Suprapubic skin (tissue), 4 donors: ENCODE results near the gene EBP. TPM values are rescaled to one million over a fixed set of nuclear protein-coding genes. Genes with fewer than 3 reads are reported as not detected.

Experiments
- DNase-seq, 2 donors: peaks; one replicate each; pipeline ENCODE4 v3.0.0-alpha.2; 2019; ENCODE audit warnings: low spot score in 2 of 2
- H3K27ac ChIP-seq: fragments of 200-600 bp; sonication (generic); one replicate; pipeline ENCODE4 v1.5.1; 2019
- H3K27me3 ChIP-seq: fragments of 200-600 bp; sonication (generic); one replicate; pipeline ENCODE4 v1.5.1; 2019
- H3K36me3 ChIP-seq: fragments of 200-600 bp; sonication (generic); one replicate; pipeline ENCODE4 v1.5.1; 2019
- H3K4me1 ChIP-seq: fragments of 200-600 bp; sonication (generic); one replicate; pipeline ENCODE4 v1.5.1; 2019
- H3K4me3 ChIP-seq: fragments of 200-600 bp; sonication (generic); one replicate; pipeline ENCODE4 v1.5.1; 2019; ENCODE audit warnings: mild to moderate bottlenecking
- H3K9me3 ChIP-seq: fragments of 200-600 bp; sonication (generic); one replicate; pipeline ENCODE4 v1.5.1; 2019
- EP300 ChIP-seq: sonication (generic); formaldehyde crosslinking; IDR thresholded peaks from one replicate; pipeline ENCODE4 v1.6.1; 2017; ENCODE audit warnings: antibody characterized with exemption
- POLR2A ChIP-seq, 2 donors: fragments of 450-650 bp; IDR thresholded peaks; one replicate each; pipeline ENCODE4 v1.6.1; 2017; ENCODE audit warnings: antibody characterized with exemption in 2 of 2, mild to moderate bottlenecking in 2 of 2, moderate library complexity in 2 of 2
- POLR2AphosphoS5 ChIP-seq, 3 donors: sonication (generic); formaldehyde crosslinking; IDR thresholded peaks; one replicate each; pipeline ENCODE4 v1.6.1; 2017; ENCODE audit warnings: antibody characterized with exemption in 3 of 3
- WGBS: methylation state at CpG from one replicate; pipeline ENCODE4 v1.1.5; 2018; 5-methylcytosine and 5-hydroxymethylcytosine counted together
- total RNA-seq, 4 donors: library from RNA; depleted of rRNA; stranded (reverse); fragments of >200 nt; gene quantifications; one replicate each; pipeline ENCODE4 v1.1.0, GENCODE V29; 2016
- TF ChIP-seq, protein P1 (sequence below), 2 donors: fragments of 200-600 bp in 1 of 2; fragments of 450-650 bp in 1 of 2; sonication (generic) in 1 of 2; IDR thresholded peaks; one replicate each; pipeline ENCODE4 v1.5.1; 2016 to 2019; ENCODE audit warnings: antibody characterized with exemption in 2 of 2, mild to moderate bottlenecking in 1 of 2, moderate library complexity in 1 of 2

The EBP gene
- total RNA-seq, 4 donors from 2014 or later: 43.4 to 82.7 (median 71.9) TPM

DNA sequence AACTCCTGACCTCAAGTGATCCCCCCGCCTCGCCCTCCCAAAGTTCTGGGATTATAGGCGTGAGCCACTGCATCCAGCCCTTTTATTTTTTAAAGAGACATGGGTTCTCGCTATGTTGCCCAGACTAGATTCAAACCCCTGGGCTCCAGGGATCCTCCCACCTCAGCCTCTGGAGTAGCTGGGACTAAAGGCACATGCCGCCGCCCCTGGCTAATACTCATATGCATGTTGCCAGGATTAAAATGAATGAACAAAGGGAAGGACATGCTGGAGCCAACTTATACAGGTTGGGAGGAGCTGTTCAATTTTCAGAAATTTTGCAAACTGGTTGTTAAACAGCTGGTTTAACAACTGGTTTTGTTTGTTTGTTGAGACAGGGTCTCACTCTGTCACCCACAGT lies 47.0 kb upstream of the EBP start:
- DNase-seq: no peak
- Histone ChIP-seq H3K9me3 (no peaks in the 10 kb centered on the region), H3K27ac (no peak overlapping the region), H3K4me3 (no peak overlapping the region), H3K4me1 (peaks cover 11% of the 10 kb centered on the region), H3K27me3 (no peaks in the 10 kb centered on the region), H3K36me3 (peaks cover 2% of the 10 kb centered on the region)
- WGBS: 70% methylated on average over 6 of the region's 6 CpGs
- no peak for TF ChIP-seq POLR2A (IDR thresholded peaks at IDR 0.05)
- no peak for TF ChIP-seq POLR2AphosphoS5 (IDR thresholded peaks at IDR 0.05)
- no peak for TF ChIP-seq EP300
- TF ChIP-seq, protein P1, sequence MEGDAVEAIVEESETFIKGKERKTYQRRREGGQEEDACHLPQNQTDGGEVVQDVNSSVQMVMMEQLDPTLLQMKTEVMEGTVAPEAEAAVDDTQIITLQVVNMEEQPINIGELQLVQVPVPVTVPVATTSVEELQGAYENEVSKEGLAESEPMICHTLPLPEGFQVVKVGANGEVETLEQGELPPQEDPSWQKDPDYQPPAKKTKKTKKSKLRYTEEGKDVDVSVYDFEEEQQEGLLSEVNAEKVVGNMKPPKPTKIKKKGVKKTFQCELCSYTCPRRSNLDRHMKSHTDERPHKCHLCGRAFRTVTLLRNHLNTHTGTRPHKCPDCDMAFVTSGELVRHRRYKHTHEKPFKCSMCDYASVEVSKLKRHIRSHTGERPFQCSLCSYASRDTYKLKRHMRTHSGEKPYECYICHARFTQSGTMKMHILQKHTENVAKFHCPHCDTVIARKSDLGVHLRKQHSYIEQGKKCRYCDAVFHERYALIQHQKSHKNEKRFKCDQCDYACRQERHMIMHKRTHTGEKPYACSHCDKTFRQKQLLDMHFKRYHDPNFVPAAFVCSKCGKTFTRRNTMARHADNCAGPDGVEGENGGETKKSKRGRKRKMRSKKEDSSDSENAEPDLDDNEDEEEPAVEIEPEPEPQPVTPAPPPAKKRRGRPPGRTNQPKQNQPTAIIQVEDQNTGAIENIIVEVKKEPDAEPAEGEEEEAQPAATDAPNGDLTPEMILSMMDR (IDR thresholded peaks at IDR 0.05): no peak

DNA sequence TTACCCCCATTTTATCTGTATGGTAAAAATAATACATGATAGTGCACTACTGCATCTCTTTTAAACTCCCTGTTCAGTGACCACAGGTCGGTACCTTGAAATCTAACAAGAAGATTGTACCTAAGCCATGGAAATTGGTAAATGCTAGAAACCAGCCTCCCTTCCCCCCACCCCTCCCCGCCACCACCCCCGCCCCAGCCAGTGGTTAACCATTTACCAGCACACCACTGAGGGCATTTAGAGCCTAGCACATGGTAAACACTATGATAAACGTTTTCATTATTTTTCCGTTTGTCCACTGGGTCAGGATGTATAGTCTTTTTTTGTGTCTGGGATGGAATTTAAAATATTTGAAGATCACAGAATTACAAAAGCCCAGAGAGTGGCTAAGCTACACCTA lies 46.3 kb upstream of the EBP start:
- Histone ChIP-seq H3K36me3 (peaks cover 2% of the 10 kb centered on the region), H3K27me3 (no peaks in the 10 kb centered on the region), H3K4me1 (peaks cover 11% of the 10 kb centered on the region), H3K27ac (no peak overlapping the region), H3K4me3 (peak overlapping the region; percentile 70), H3K9me3 (no peaks in the 10 kb centered on the region)
- WGBS: 22% methylated on average over 5 of the region's 5 CpGs
- DNase-seq: no peak
- TF ChIP-seq POLR2AphosphoS5 (IDR thresholded peaks at IDR 0.05): no peak
- TF ChIP-seq, protein P1 (IDR thresholded peaks at IDR 0.05): no peak
- TF ChIP-seq EP300: no peak
- no peak for TF ChIP-seq POLR2A (IDR thresholded peaks at IDR 0.05)

DNA sequence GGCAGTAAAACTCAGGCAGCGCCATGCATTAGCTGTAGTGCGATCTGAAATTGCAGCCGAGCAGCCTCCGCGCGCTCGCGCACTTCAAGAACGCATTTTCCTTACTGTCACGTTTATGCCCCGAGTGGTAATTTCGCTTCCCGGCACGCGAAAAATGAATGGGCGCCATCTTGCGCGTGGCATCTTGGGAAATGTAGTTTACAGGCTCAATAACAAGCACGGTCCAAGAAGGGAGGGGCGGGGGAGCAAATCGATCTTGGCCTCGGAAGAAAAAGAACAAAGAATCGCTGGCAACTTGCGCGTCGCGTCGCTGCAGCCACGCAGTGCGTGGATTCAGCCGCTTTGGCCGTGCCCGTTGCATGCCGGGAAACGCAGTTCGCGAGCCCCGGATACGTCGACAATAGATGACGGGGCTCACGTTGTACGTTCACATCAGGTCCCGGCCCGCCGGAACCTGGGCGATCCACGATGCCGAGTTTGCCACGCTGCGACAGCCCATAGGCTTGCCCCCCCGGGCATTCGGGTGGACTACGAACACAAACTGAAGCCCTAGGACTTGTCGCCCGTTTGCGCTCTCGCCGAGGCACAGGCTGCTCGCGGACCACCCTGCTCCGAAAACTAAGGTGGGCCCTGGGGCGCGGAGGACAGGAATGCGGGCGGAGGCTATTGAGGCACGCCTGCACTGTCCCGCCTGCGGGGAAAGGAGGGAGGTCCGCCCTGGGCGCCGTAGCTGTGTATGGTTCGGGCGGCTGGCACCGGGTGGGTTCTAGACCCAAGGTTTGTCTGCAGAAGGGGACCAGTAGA lies 45.6 kb upstream of the EBP start, which contains the start of gene FTSJ1:
Gene FTSJ1, plus strand, starts transcription at position 426 of the 804 bp plus-strand sequence. CDS start 1,849 bp downstream, outside the sequence.
- DNase-seq: peak; percentile 91 to 93
- H3K9me3 ChIP-seq: no peaks in the 10 kb centered on the region
- H3K27me3 ChIP-seq: no peaks in the 10 kb centered on the region
- H3K4me1 ChIP-seq: peaks cover 11% of the 10 kb centered on the region
- peak within 1 kb of the TSS; percentile 67 for H3K27ac ChIP-seq
- no peak for TF ChIP-seq EP300
- TF ChIP-seq POLR2AphosphoS5 (IDR thresholded peaks at IDR 0.05): peak in 1 of 3 donors; percentile 7
- peak within 1 kb of the TSS; percentile 70 for H3K4me3 ChIP-seq
- peaks cover 6% of the 10 kb centered on the region for H3K36me3 ChIP-seq
- 36% methylated on average over 44 of the region's 75 CpGs for WGBS

DNA sequence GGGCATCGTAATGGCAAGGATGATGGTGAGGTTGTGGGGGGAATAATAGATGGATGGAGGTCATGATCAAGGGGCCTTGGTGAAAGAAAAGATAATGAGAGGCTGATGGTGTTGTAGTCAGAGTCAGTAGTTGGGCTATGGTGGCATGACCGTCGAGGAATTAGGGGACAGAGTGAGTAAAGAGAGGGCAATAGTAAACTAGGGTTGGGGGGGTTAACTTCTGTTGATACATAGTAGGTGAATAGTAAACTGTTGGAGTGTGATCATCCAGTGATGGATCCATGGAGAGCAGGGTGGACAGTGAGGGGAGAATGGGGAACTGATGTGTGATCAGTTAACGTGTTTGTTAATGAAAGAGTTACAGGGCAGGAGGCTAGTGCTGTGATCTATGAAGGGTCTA lies 44.7 kb upstream of the EBP start:
- Histone ChIP-seq H3K36me3 (peaks cover 15% of the 10 kb centered on the region), H3K27me3 (no peaks in the 10 kb centered on the region), H3K27ac (no peak overlapping the region), H3K4me3 (peak overlapping the region; percentile 70), H3K9me3 (no peaks in the 10 kb centered on the region), H3K4me1 (peaks cover 11% of the 10 kb centered on the region)
- TF ChIP-seq POLR2AphosphoS5 (IDR thresholded peaks at IDR 0.05) (no peak), POLR2A (IDR thresholded peaks at IDR 0.05) (no peak), EP300 (no peak)
- TF ChIP-seq, protein P1 (IDR thresholded peaks at IDR 0.05): no peak
- WGBS: 75% methylated on average over 4 of the region's 4 CpGs
- no peak for DNase-seq

DNA sequence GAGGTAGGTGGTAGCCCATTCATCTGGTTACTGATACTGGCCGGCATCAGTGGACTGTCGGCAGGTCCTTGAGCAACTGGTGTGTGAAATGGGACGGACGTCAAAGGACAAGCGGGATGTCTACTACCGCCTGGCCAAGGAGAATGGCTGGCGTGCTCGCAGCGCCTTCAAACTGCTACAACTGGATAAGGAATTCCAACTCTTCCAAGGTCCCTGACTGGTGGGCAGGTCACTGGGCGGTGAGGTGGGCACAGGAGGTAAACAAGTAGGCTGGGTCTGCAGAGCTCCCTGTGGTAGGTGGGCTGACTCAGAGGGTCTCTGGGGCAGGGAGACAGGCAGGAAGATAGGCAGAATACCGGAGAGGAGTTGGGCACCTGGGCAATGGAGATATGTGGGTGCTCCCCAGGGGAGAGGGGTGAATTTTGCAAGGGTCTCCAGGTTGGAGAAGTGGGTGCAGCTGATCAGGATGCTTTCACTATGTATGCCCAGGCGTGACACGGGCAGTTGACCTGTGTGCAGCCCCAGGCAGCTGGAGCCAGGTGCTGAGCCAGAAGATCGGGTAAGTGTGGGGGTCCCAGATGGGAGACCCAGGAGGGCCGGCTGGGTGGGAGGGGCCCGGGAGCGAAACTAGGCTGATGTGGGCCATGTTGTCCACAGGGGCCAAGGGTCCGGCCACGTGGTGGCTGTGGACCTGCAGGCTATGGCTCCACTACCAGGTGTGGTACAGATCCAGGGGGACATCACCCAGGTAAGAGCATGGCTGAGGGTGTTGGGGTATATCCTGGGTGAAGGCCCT lies 43.5 kb upstream of the EBP start:
- H3K36me3 ChIP-seq: peaks cover 20% of the 10 kb centered on the region
- H3K27me3 ChIP-seq: no peaks in the 10 kb centered on the region
- H3K9me3 ChIP-seq: no peaks in the 10 kb centered on the region
- peaks cover 11% of the 10 kb centered on the region for H3K4me1 ChIP-seq
- TF ChIP-seq, protein P1 (IDR thresholded peaks at IDR 0.05): no peak
- TF ChIP-seq EP300 (no peak), POLR2A (IDR thresholded peaks at IDR 0.05) (no peak), POLR2AphosphoS5 (IDR thresholded peaks at IDR 0.05) (no peak)
- no peak for DNase-seq
- no peak overlapping the region for H3K4me3 ChIP-seq
- no peak overlapping the region for H3K27ac ChIP-seq
- WGBS: 97% methylated on average over 10 of the region's 19 CpGs
